Esophagus muscularis mucosa (tissue), 4 donors: ENCODE measurements around the gene SLC45A1. TPM values are rescaled to one million over a fixed set of nuclear protein-coding genes. Genes with fewer than 3 reads are reported as not detected.

Source experiments
- DNase-seq: peaks from one replicate; pipeline ENCODE4 v3.0.0-alpha.2; 2017; ENCODE audit errors: extremely low spot score
- H3K27ac ChIP-seq, 4 donors: fragments of 200-600 bp; sonication (generic); replicated peaks in 1 of 4; 1 replicate in 3 of 4; 2 replicates in 1 of 4; pipeline ENCODE4 v1.5.1; 2016 to 2019; ENCODE audit warnings: mild to moderate bottlenecking in 1 of 4
- H3K27me3 ChIP-seq, 4 donors: fragments of 200-600 bp; sonication (generic); one replicate each; pipeline versions ENCODE4 v1.5.1 to v1.6.0; 2016 to 2019
- H3K36me3 ChIP-seq, 4 donors: fragments of 200-600 bp; sonication (generic); one replicate each; pipeline ENCODE4 v1.5.1; 2016 to 2019
- H3K4me1 ChIP-seq, 4 donors: fragments of 200-600 bp; sonication (generic); one replicate each; pipeline ENCODE4 v1.5.1; 2016 to 2019
- H3K4me3 ChIP-seq, 4 donors: fragments of 200-600 bp; sonication (generic); 1 replicate in 2 of 4; 2 replicates in 2 of 4; pipeline ENCODE4 v1.5.1; 2016 to 2019; ENCODE audit warnings: mild to moderate bottlenecking in 4 of 4, moderate library complexity in 1 of 4
- H3K9me3 ChIP-seq, 4 donors: fragments of 200-600 bp; sonication (generic); 1 replicate in 3 of 4; 2 replicates in 1 of 4; pipeline ENCODE4 v1.5.1; 2016 to 2019
- EP300 ChIP-seq: sonication (generic); formaldehyde crosslinking; IDR thresholded peaks from one replicate; pipeline ENCODE4 v1.6.1; 2017; ENCODE audit warnings: antibody characterized with exemption
- POLR2A ChIP-seq: fragments of 450-650 bp; IDR thresholded peaks from one replicate; pipeline ENCODE4 v1.6.1; 2017; ENCODE audit warnings: antibody characterized with exemption, moderate library complexity, mild to moderate bottlenecking, low read depth
- POLR2AphosphoS5 ChIP-seq, 2 donors: sonication (generic); formaldehyde crosslinking; IDR thresholded peaks; one replicate each; pipeline ENCODE4 v1.6.1; 2017; ENCODE audit warnings: antibody characterized with exemption in 2 of 2
- WGBS: methylation state at CpG from one replicate; pipeline ENCODE4 v1.1.5; 2018; 5-methylcytosine and 5-hydroxymethylcytosine counted together
- intact Hi-C: fragments of 100-400 bp; cut with DNase I; formaldehyde crosslinking; loops from one replicate; pipeline ENCODE4 v1.15.1; 2023
- total RNA-seq, 4 donors: library from RNA; depleted of rRNA; stranded (reverse); fragments of >200 nt; gene quantifications; one replicate each; pipeline versions ENCODE4 v1.1.0 to v1.2.1, GENCODE V29; 2016
- TF ChIP-seq, protein P1 (sequence below), 3 experiments: fragments of 200-600 bp in 2 of 3; fragments of 450-650 bp in 1 of 3; sonication (generic) in 2 of 3; IDR thresholded peaks; one replicate each; pipeline ENCODE4 v1.5.1; 2017 to 2019; ENCODE audit warnings: antibody characterized with exemption in 3 of 3, mild to moderate bottlenecking in 2 of 3, moderate library complexity in 1 of 3

SLC45A1 gene
- total RNA-seq, 4 donors from 2014 or later, result 6.8 to 17.5 (median 10.7) TPM

GRCh38 chr1:8323706-8324105, 5.8 kb downstream of the SLC45A1 start:
- TF ChIP-seq, protein P1, sequence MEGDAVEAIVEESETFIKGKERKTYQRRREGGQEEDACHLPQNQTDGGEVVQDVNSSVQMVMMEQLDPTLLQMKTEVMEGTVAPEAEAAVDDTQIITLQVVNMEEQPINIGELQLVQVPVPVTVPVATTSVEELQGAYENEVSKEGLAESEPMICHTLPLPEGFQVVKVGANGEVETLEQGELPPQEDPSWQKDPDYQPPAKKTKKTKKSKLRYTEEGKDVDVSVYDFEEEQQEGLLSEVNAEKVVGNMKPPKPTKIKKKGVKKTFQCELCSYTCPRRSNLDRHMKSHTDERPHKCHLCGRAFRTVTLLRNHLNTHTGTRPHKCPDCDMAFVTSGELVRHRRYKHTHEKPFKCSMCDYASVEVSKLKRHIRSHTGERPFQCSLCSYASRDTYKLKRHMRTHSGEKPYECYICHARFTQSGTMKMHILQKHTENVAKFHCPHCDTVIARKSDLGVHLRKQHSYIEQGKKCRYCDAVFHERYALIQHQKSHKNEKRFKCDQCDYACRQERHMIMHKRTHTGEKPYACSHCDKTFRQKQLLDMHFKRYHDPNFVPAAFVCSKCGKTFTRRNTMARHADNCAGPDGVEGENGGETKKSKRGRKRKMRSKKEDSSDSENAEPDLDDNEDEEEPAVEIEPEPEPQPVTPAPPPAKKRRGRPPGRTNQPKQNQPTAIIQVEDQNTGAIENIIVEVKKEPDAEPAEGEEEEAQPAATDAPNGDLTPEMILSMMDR (IDR thresholded peaks at IDR 0.05), result no peak
- peak in 1 of 2 donors; percentile 33 for TF ChIP-seq POLR2AphosphoS5 (IDR thresholded peaks at IDR 0.05)
- Histone ChIP-seq H3K27me3 (no peaks in the 10 kb centered on the region), H3K36me3 (peaks cover 14 to 45% (median 23%) of the 10 kb centered on the region in 4 donors), H3K4me3 (no peak overlapping the region), H3K9me3 (no peaks in the 10 kb centered on the region), H3K27ac (no peak overlapping the region), H3K4me1 (peaks cover 5 to 17% (median 9%) of the 10 kb centered on the region in 4 donors)
- intact Hi-C loops, result no loop called here
- no peak for DNase-seq
- 78% methylated on average over 10 of the region's 11 CpGs for WGBS

DNA sequence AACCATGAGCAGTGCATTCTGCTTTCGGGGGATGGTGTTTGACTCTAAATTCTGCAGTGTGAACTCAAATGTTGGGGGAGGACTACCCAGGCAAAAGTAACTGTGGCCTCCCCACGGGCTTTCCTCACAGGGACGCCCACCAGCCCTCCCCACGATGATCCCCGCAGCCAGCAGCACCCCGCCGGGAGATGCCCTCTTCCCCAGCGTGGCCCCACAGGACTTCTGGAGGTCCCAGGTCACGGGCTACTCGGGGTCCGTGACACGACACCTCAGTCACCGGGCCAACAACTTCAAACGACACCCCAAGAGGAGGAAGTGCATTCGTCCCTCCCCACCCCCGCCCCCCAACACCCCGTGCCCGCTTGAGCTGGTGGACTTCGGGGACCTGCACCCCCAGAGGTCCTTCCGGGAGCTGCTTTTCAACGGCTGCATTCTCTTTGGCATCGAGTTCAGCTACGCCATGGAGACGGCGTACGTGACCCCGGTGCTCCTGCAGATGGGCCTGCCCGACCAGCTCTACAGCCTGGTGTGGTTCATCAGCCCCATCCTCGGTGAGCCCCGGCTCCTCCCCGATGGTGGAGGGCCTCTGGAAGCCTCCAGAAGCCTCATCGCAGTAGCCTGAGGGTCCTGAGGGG, 6.4 kb downstream of the SLC45A1 start:
- TF ChIP-seq EP300, result no peak
- TF ChIP-seq POLR2A, result no peak
- TF ChIP-seq POLR2AphosphoS5 (IDR thresholded peaks at IDR 0.05), result no peak
- TF ChIP-seq, protein P1 (IDR thresholded peaks at IDR 0.05), result no peak
- no peaks in the 10 kb centered on the region for H3K9me3 ChIP-seq
- intact Hi-C loops, result no loop called here
- peaks cover 0 to 11% (median 5%) of the 10 kb centered on the region in 4 donors for H3K4me1 ChIP-seq
- no peak overlapping the region for H3K27ac ChIP-seq
- no peak overlapping the region for H3K4me3 ChIP-seq
- H3K36me3 ChIP-seq, result peaks cover 14 to 46% (median 23%) of the 10 kb centered on the region in 4 donors
- 88% methylated on average over 5 of the region's 32 CpGs for WGBS
- H3K27me3 ChIP-seq, result no peaks in the 10 kb centered on the region
- DNase-seq, result no peak

GRCh38 chr1:8325771-8326170, 7.9 kb downstream of the SLC45A1 start:
- intact Hi-C loops, result no loop called here

DNA sequence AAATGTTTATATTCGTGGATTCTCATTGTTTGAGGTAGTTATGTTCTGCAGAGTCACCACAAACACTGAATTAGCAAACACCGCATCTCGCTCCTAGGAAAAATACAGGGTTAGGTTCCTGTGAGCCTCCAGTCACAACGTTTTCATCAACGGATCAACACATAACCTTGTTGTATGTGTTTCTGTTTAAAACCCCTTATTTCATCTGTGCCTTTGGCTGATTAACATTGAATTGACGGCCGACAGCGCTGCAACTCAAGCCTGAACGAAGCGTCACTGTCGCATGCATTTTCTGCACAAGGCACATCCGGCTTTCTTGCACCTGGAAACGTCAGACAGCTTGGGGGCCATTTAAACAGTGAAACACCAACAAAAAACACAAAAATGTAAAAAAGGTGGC, 8.4 kb downstream of the SLC45A1 start:
- no peak for DNase-seq
- no peaks in the 10 kb centered on the region for H3K27me3 ChIP-seq
- intact Hi-C loops, result no loop called here

More at GRCh38 chr1:8325771-8326170, 7.9 kb downstream of the SLC45A1 start:
- Histone ChIP-seq H3K4me3 (no peak overlapping the region), H3K27me3 (no peaks in the 10 kb centered on the region), H3K27ac (no peak overlapping the region), H3K4me1 (peaks cover 0 to 10% (median 0%) of the 10 kb centered on the region in 4 donors), H3K9me3 (no peaks in the 10 kb centered on the region), H3K36me3 (peaks cover 14 to 53% (median 23%) of the 10 kb centered on the region in 4 donors)
- TF ChIP-seq POLR2A (no peak), EP300 (no peak), POLR2AphosphoS5 (IDR thresholded peaks at IDR 0.05) (no peak)
- TF ChIP-seq, protein P1 (IDR thresholded peaks at IDR 0.05), result no peak
- no peak for DNase-seq
- 92% methylated on average over 21 of the region's 21 CpGs for WGBS

More for the DNA sequence above, 8.4 kb downstream of the SLC45A1 start:
- Histone ChIP-seq H3K4me1 (peaks cover 0 to 10% (median 0%) of the 10 kb centered on the region in 4 donors), H3K9me3 (no peaks in the 10 kb centered on the region), H3K4me3 (no peak overlapping the region), H3K27ac (no peak overlapping the region), H3K36me3 (peaks cover 14 to 53% (median 23%) of the 10 kb centered on the region in 4 donors)
- TF ChIP-seq POLR2A (no peak), EP300 (no peak), POLR2AphosphoS5 (IDR thresholded peaks at IDR 0.05) (no peak)
- TF ChIP-seq, protein P1 (IDR thresholded peaks at IDR 0.05), result no peak
- 95% methylated on average over 13 of the region's 13 CpGs for WGBS
